K562 (cell line): ENCODE measurements around the gene IPO9. TPM values are rescaled to one million over a fixed set of nuclear protein-coding genes. Genes with fewer than 3 reads are reported as not detected.
A peak's percentile ranks its signal among the peaks of the same experiment; 100 is the strongest.

Experiments
- CBFA2T3 ChIP-seq: fragments of 450-650 bp; IDR thresholded peaks from 2 replicates; pipeline ENCODE4 v1.6.1; 2017
- CBX5 ChIP-seq: IDR thresholded peaks from 2 replicates; pipeline ENCODE4 v1.6.1; 2014; ENCODE audit warnings: low read depth, borderline replicate concordance
- EP300 ChIP-seq: IDR thresholded peaks from 2 replicates; pipeline ENCODE4 v1.6.1; 2012; ENCODE audit warnings: low read length, improper control_type of control experiment
- ETS2 ChIP-seq: IDR thresholded peaks from 2 replicates; pipeline ENCODE4 v1.6.1; 2016; ENCODE audit warnings: borderline replicate concordance, missing genetic modification characterization, mild to moderate bottlenecking, moderate library complexity, missing compliant biosample characterization; ENCODE audit not compliant: poor library complexity, severe bottlenecking
- HDAC2 ChIP-seq: fragments of 450-650 bp; IDR thresholded peaks from 2 replicates; pipeline ENCODE4 v1.6.1; 2016; ENCODE audit warnings: mild to moderate bottlenecking
- MTA1 ChIP-seq: fragments of 450-650 bp; IDR thresholded peaks from 2 replicates; pipeline ENCODE4 v1.6.1; 2017; ENCODE audit warnings: borderline replicate concordance
- MTA2 ChIP-seq: fragments of 450-650 bp; IDR thresholded peaks from 2 replicates; pipeline ENCODE4 v1.6.1; 2016; ENCODE audit warnings: low read depth
- NR1H2 ChIP-seq: sonication (generic); formaldehyde crosslinking; IDR thresholded peaks from 2 replicates; pipeline ENCODE4 v1.4.0; 2020; ENCODE audit warnings: mild to moderate bottlenecking, missing genetic modification reagents
- PCBP1 ChIP-seq: fragments of 200-400 bp; formaldehyde crosslinking; IDR thresholded peaks from 2 replicates; pipeline ENCODE4 v1.6.1; 2018; ENCODE audit warnings: mild to moderate bottlenecking, low read depth, low read length; ENCODE audit not compliant: poor library complexity, severe bottlenecking
- PHF8 ChIP-seq: fragments of 200-600 bp; sonication (generic); IDR thresholded peaks from 2 replicates; pipeline ENCODE4 v1.6.1; 2012; ENCODE audit warnings: mixed run types, mild to moderate bottlenecking, inconsistent platforms, low read length, moderate library complexity, borderline replicate concordance
- PHTF2 ChIP-seq: fragments of 250-450 bp; sonication (Bioruptor Pico); IDR thresholded peaks from 2 replicates; pipeline ENCODE4 v1.5.0; 2021; ENCODE audit warnings: mild to moderate bottlenecking
- PTRF ChIP-seq: fragments of 450-650 bp; IDR thresholded peaks from 2 replicates; pipeline ENCODE4 v1.6.1; 2016; ENCODE audit warnings: mild to moderate bottlenecking, missing genetic modification characterization, missing compliant biosample characterization
- RBM39 ChIP-seq: fragments of 200-400 bp; formaldehyde crosslinking; optimal IDR thresholded peaks from 2 replicates; pipeline ENCODE3; 2018; ENCODE audit warnings: low read depth, low read length
- SMARCB1 ChIP-seq: IDR thresholded peaks from 2 replicates; pipeline ENCODE4 v1.6.1; 2011; ENCODE audit warnings: improper control_type of control experiment, low read depth; ENCODE audit not compliant: insufficient read length
- TAF7 ChIP-seq: fragments of 450-650 bp; IDR thresholded peaks from 2 replicates; pipeline ENCODE4 v1.6.1; 2016; ENCODE audit warnings: missing genetic modification characterization, missing compliant biosample characterization
- ZNF175 ChIP-seq: fragments of 200-800 bp; sonication (Bioruptor generic); IDR thresholded peaks from 2 replicates; pipeline ENCODE4 v1.6.1; 2016; ENCODE audit warnings: low read depth, mild to moderate bottlenecking, missing genetic modification characterization, missing compliant biosample characterization
- ZNF41 ChIP-seq: fragments of 250-450 bp; sonication (Bioruptor Pico); conservative IDR thresholded peaks from 2 replicates; pipeline ENCODE4 v1.4.0; 2020; ENCODE audit warnings: mild to moderate bottlenecking
- ZNF444 ChIP-seq: fragments of 250-450 bp; sonication (Bioruptor Pico); IDR thresholded peaks from 2 replicates; pipeline ENCODE4 v1.4.0; 2020; ENCODE audit warnings: mild to moderate bottlenecking, moderate library complexity
- ZNF507 ChIP-seq: conservative IDR thresholded peaks from 2 replicates; pipeline ENCODE4 v1.6.1; 2017; ENCODE audit warnings: missing genetic modification characterization, missing compliant biosample characterization
- ZNF584 ChIP-seq: fragments of 200-800 bp; sonication (Bioruptor generic); IDR thresholded peaks from 2 replicates; pipeline ENCODE4 v1.6.1; 2016; ENCODE audit warnings: low read depth, mild to moderate bottlenecking, missing genetic modification characterization, missing compliant biosample characterization
- ZNF699 ChIP-seq: fragments of 250-450 bp; sonication (Bioruptor Pico); IDR thresholded peaks from 2 replicates; pipeline ENCODE4 v1.8.0; 2021; ENCODE audit warnings: mild to moderate bottlenecking, moderate library complexity; ENCODE audit not compliant: insufficient replicate concordance
- ZNF707 ChIP-seq: fragments of 250-450 bp; sonication (Bioruptor Pico); conservative IDR thresholded peaks from 2 replicates; pipeline ENCODE4 v1.8.0; 2022; ENCODE audit warnings: inconsistent platforms, mild to moderate bottlenecking, moderate library complexity
- polyA plus RNA-seq, 8 experiments: library from polyadenylated mRNA; depleted of rRNA in 4 of 8; stranded (reverse) in 5 of 8; unstranded in 3 of 8; fragments of >200 nt; fragmentation: Nextera tagmentation in 2 of 8; fragmentation: Illumina TruSeq in 1 of 8; extraction: Ambion mirVana in 2 of 8; extraction: Trizol in 1 of 8; gene quantifications; 2 replicates each; pipeline versions ENCODE4 v1.2.1 to v1.2.3, GENCODE V29; 2011 to 2014; ENCODE audit warnings: inconsistent platforms in 1 of 8, missing spikeins in 1 of 8
- total RNA-seq, 7 experiments: library from RNA; depleted of rRNA in 6 of 7; stranded (reverse); fragments of >200 nt in 6 of 7; fragmentation: Illumina TruSeq in 2 of 7; extraction: Trizol in 2 of 7; gene quantifications; 2 replicates each; pipeline versions ENCODE4 v1.2.1 to v1.2.3, GENCODE V29; 2011 to 2021; ENCODE audit warnings: low replicate concordance in 1 of 7
- TF ChIP-seq, protein P1 (sequence below): fragments of 450-650 bp; IDR thresholded peaks from 2 replicates; pipeline ENCODE4 v1.6.1; 2016
- TF ChIP-seq, protein P2 (sequence below): fragments of 450-650 bp; IDR thresholded peaks from one replicate; pipeline ENCODE4 v1.6.1; 2018; ENCODE audit warnings: mild to moderate bottlenecking, moderate library complexity; ENCODE audit not compliant: partially characterized antibody
- TF ChIP-seq, protein P3 (sequence below): fragments of 450-650 bp; IDR thresholded peaks from 2 replicates; pipeline ENCODE4 v1.6.1; 2018; ENCODE audit not compliant: partially characterized antibody

IPO9 gene
- total and polyA plus RNA-seq, 9 of the 15 experiments (the other 6 are each of a cell fraction or from before 2014, with no cell fraction given): 27.9 to 78.6 (median 43.9) TPM

DNA sequence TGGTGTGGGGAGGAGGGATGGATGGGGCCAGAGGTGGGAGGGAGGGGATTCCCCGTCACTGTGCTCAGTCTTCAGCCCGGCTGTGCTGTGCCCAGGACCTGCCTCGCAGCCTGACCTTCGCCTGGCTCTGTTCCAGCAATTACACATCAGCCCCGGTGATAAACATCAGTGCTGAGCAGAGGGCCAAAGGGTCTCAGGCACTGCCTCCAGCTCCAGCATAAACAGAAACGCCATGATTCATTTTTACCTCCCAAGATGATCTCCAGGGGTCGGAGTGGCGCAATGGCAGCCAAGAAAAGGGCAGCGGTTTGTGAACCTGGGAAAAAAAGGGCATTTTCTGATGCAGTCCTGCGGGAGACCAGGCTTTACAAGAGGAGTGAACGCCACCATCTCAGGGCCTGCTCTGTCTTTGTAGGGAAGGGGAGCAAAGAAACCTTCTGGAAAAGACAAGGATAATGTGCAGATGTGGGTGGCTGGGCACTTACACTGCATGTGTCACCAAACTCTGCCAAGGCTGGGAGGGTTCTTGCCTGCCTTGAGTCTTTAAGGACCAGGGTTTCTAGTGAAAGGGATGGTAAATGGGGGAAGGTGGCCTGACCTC lies 87.8 kb downstream of the IPO9 start (continued):
- TF ChIP-seq, protein P1, sequence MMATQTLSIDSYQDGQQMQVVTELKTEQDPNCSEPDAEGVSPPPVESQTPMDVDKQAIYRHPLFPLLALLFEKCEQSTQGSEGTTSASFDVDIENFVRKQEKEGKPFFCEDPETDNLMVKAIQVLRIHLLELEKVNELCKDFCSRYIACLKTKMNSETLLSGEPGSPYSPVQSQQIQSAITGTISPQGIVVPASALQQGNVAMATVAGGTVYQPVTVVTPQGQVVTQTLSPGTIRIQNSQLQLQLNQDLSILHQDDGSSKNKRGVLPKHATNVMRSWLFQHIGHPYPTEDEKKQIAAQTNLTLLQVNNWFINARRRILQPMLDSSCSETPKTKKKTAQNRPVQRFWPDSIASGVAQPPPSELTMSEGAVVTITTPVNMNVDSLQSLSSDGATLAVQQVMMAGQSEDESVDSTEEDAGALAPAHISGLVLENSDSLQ: peak; percentile 9; the same call in 1 of the 2 replicates
- peak; percentile 53; the same call in 1 of the 2 replicates for TF ChIP-seq TAF7
- TF ChIP-seq MTA1: peak; percentile 75; the same call in 1 of the 2 replicates
- no peak for TF ChIP-seq SMARCB1
- TF ChIP-seq ZNF41 (CRISPR knock-in tag): no peak
- TF ChIP-seq CBFA2T3: no peak
- TF ChIP-seq, protein P2, sequence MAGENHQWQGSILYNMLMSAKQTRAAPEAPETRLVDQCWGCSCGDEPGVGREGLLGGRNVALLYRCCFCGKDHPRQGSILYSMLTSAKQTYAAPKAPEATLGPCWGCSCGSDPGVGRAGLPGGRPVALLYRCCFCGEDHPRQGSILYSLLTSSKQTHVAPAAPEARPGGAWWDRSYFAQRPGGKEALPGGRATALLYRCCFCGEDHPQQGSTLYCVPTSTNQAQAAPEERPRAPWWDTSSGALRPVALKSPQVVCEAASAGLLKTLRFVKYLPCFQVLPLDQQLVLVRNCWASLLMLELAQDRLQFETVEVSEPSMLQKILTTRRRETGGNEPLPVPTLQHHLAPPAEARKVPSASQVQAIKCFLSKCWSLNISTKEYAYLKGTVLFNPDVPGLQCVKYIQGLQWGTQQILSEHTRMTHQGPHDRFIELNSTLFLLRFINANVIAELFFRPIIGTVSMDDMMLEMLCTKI: no peak
- TF ChIP-seq PHF8: peak; percentile 24; the same call in 1 of the 2 replicates
- TF ChIP-seq ZNF707 (CRISPR knock-in tag): no peak
- TF ChIP-seq, protein P3, sequence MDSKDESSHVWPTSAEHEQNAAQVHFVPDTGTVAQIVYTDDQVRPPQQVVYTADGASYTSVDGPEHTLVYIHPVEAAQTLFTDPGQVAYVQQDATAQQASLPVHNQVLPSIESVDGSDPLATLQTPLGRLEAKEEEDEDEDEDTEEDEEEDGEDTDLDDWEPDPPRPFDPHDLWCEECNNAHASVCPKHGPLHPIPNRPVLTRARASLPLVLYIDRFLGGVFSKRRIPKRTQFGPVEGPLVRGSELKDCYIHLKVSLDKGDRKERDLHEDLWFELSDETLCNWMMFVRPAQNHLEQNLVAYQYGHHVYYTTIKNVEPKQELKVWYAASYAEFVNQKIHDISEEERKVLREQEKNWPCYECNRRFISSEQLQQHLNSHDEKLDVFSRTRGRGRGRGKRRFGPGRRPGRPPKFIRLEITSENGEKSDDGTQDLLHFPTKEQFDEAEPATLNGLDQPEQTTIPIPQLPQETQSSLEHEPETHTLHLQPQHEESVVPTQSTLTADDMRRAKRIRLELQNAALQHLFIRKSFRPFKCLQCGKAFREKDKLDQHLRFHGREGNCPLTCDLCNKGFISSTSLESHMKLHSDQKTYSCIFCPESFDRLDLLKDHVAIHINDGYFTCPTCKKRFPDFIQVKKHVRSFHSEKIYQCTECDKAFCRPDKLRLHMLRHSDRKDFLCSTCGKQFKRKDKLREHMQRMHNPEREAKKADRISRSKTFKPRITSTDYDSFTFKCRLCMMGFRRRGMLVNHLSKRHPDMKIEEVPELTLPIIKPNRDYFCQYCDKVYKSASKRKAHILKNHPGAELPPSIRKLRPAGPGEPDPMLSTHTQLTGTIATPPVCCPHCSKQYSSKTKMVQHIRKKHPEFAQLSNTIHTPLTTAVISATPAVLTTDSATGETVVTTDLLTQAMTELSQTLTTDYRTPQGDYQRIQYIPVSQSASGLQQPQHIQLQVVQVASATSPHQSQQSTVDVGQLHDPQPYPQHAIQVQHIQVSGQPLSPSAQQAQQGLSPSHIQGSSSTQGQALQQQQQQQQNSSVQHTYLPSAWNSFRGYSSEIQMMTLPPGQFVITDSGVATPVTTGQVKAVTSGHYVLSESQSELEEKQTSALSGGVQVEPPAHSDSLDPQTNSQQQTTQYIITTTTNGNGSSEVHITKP: no peak
- 0 out of 2 replicates have a peak, but pooled peaks have one; percentile 18 for TF ChIP-seq CBX5
- TF ChIP-seq MTA2: peak; percentile 21; the same call in 1 of the 2 replicates
- no peak for TF ChIP-seq ZNF584
- TF ChIP-seq ZNF507 (tag): no peak
- no peak for TF ChIP-seq ZNF699 (CRISPR knock-in tag)
- no peak for TF ChIP-seq PCBP1
- TF ChIP-seq ZNF444 (CRISPR knock-in tag): no peak
- no peak for TF ChIP-seq NR1H2 (CRISPR knock-in tag)
- no peak for TF ChIP-seq PHTF2 (CRISPR knock-in tag)
- no peak for TF ChIP-seq RBM39
- TF ChIP-seq PTRF (tag): no peak
- TF ChIP-seq EP300: peak; percentile 23; the same call in 1 of the 2 replicates
- TF ChIP-seq ETS2 (tag): no peak
- peak; percentile 79; the same call in 1 of the 2 replicates for TF ChIP-seq ZNF175
- peak; percentile 61; the same call in 1 of the 2 replicates for TF ChIP-seq HDAC2
